GM12878 (cell line): ENCODE data around the gene RBM8A. TPM values are rescaled to one million over a fixed set of nuclear protein-coding genes. Genes with fewer than 3 reads are reported as not detected.

Source experiments
- ATAC-seq: fragments of 200-7000 bp; cut with Tn5 transposase; 3 replicates; pipeline ENCODE4 v1.9.1; 2020; ENCODE audit warnings: mild to moderate bottlenecking, moderate library complexity
- BruUV-seq: library from RNA; stranded (reverse); fragments of 400-500 nt; replicated peaks from 2 replicates; lab custom pipeline; 2021; lab: Mats Ljungman, UMichigan
- CTCF ChIA-PET: fragments of 300-600 bp; sonication (Branson Sonifier 250); formaldehyde crosslinking; extraction: SDS; loops from one replicate; lab custom pipeline; 2021; ENCODE audit warnings: inconsistent platforms; lab: Yijun Ruan, JAX
- POLR2A ChIA-PET: fragments of 350-600 bp; formaldehyde crosslinking; extraction: SDS; loops from one replicate; lab custom pipeline; 2021; ENCODE audit warnings: inconsistent platforms; lab: Charles Lee
- RAD21 ChIA-PET: fragments of 300-600 bp; sonication (Branson Sonifier 250); formaldehyde crosslinking; loops from one replicate; lab custom pipeline; 2023; ENCODE audit warnings: antibody characterized with exemption; ENCODE audit not compliant: unreplicated experiment; lab: Charles Lee
- SMC1A ChIA-PET: fragments of 300-600 bp; sonication (Branson Sonifier 250); formaldehyde crosslinking; loops from one replicate; lab custom pipeline; 2023; ENCODE audit not compliant: unreplicated experiment, uncharacterized antibody; lab: Charles Lee
- DNase-seq: peaks from one replicate; pipeline ENCODE4 v3.0.0-alpha.2; 2011; ENCODE audit warnings: low read depth, low spot score
- FAIRE-seq: peaks from 3 replicates; lab custom pipeline; 2011; peaks lifted over from hg19 to GRCh38; lab: Jason Lieb, UNC
- H2AFZ ChIP-seq: 2 replicates; pipeline ENCODE4 v1.6.0; 2011; ENCODE audit warnings: low read depth, low read length, control low read depth; ENCODE audit not compliant: control insufficient read depth
- H3K27ac ChIP-seq: 2 replicates; pipeline ENCODE4 v1.5.1; 2011; ENCODE audit warnings: control low read depth; ENCODE audit not compliant: control insufficient read depth, insufficient read depth
- H3K27me3 ChIP-seq, 2 experiments: replicated peaks in 1 of 2; 2 replicates each; pipeline versions ENCODE4 v1.6.0 to v1.6.1; 2011; ENCODE audit warnings: low read length in 1 of 2; ENCODE audit not compliant: control insufficient read depth in 2 of 2, insufficient read depth in 2 of 2
- H3K36me3 ChIP-seq, 2 experiments: 2 replicates each; pipeline ENCODE4 v1.5.1; 2011; ENCODE audit warnings: low read length in 1 of 2; ENCODE audit not compliant: control insufficient read depth in 2 of 2, insufficient read depth in 2 of 2
- H3K4me1 ChIP-seq: 2 replicates; pipeline ENCODE4 v1.6.1; 2011; ENCODE audit warnings: mild to moderate bottlenecking, low read length, moderate library complexity, mixed read lengths; ENCODE audit not compliant: control insufficient read depth, insufficient read depth
- H3K4me2 ChIP-seq: 2 replicates; pipeline ENCODE4 v1.6.0; 2011; ENCODE audit warnings: control low read depth; ENCODE audit not compliant: control insufficient read depth, insufficient read depth
- H3K4me3 ChIP-seq: fragments of 200-600 bp; sonication (generic); 2 replicates; pipeline ENCODE4 v1.5.1; 2016
- H3K79me2 ChIP-seq: 2 replicates; pipeline ENCODE4 v1.6.0; 2011; ENCODE audit warnings: low read length; ENCODE audit not compliant: control insufficient read depth, insufficient read depth
- H3K9ac ChIP-seq: 2 replicates; pipeline ENCODE4 v1.8.0; 2011; ENCODE audit warnings: low read length, control low read depth, mixed read lengths; ENCODE audit not compliant: control insufficient read depth, insufficient read depth
- H3K9me3 ChIP-seq: replicated peaks from 3 replicates; pipeline ENCODE4 v1.5.1; 2011; ENCODE audit warnings: mild to moderate bottlenecking, low read length; ENCODE audit not compliant: control insufficient read depth, insufficient read depth
- H4K20me1 ChIP-seq: 2 replicates; pipeline ENCODE4 v1.6.0; 2011; ENCODE audit not compliant: control insufficient read depth, insufficient read depth
- BACH1 ChIP-seq: fragments of 450-650 bp; IDR thresholded peaks from 2 replicates; pipeline ENCODE4 v1.6.1; 2017; ENCODE audit warnings: mild to moderate bottlenecking, borderline replicate concordance
- CBX3 ChIP-seq: fragments of 200-600 bp; sonication (generic); IDR thresholded peaks from 2 replicates; pipeline ENCODE4 v1.6.1; 2016; ENCODE audit warnings: low read depth, borderline replicate concordance
- E2F4 ChIP-seq: IDR thresholded peaks from 2 replicates; pipeline ENCODE4 v1.6.1; 2012; ENCODE audit warnings: low read depth, low read length, improper control_type of control experiment
- EED ChIP-seq: sonication (generic); IDR thresholded peaks from 2 replicates; pipeline ENCODE4 v1.6.1; 2016; ENCODE audit warnings: antibody characterized with exemption, low read depth
- EP300 ChIP-seq, 2 experiments: fragments of 150-350 bp in 1 of 2; IDR thresholded peaks; 2 replicates each; pipeline ENCODE4 v1.6.1; 2011 to 2012; ENCODE audit warnings: low read depth in 2 of 2, low read length in 2 of 2, borderline replicate concordance in 1 of 2, improper control_type of control experiment in 1 of 2, inconsistent platforms in 1 of 2; ENCODE audit not compliant: control insufficient read depth in 1 of 2
- HCFC1 ChIP-seq: fragments of 150-350 bp; IDR thresholded peaks from 2 replicates; pipeline ENCODE4 v1.6.1; 2014; ENCODE audit warnings: low read length
- IKZF1 ChIP-seq: fragments of 450-650 bp; conservative IDR thresholded peaks from 2 replicates; pipeline ENCODE4 v1.6.1; 2017; ENCODE audit warnings: antibody characterized with exemption, mild to moderate bottlenecking
- NKRF ChIP-seq: fragments of 450-650 bp; conservative IDR thresholded peaks from 2 replicates; pipeline ENCODE4 v1.6.1; 2017; ENCODE audit warnings: mild to moderate bottlenecking, moderate library complexity
- SIN3A ChIP-seq: IDR thresholded peaks from 2 replicates; pipeline ENCODE4 v1.6.1; 2012; ENCODE audit warnings: low read depth, low read length, improper control_type of control experiment
- SUZ12 ChIP-seq: fragments of 200-600 bp; sonication (generic); IDR thresholded peaks from one replicate; pipeline ENCODE4 v1.6.1; 2018; ENCODE audit warnings: antibody characterized with exemption, mild to moderate bottlenecking; ENCODE audit not compliant: unreplicated experiment
- TCF12 ChIP-seq: IDR thresholded peaks from 2 replicates; pipeline ENCODE4 v1.6.1; 2011; ENCODE audit warnings: low read depth, mild to moderate bottlenecking, low read length
- WGBS: methylation state at CpG from one replicate; pipeline ENCODE4 v1.1.6; 2016; ENCODE audit warnings: low lambda C conversion rate; ENCODE audit not compliant: insufficient replicate concordance, insufficient coverage; ENCODE audit errors: missing lambda C conversion rate; 5-methylcytosine and 5-hydroxymethylcytosine counted together
- in situ Hi-C: fragments of 300-500 bp; cut with MboI; formaldehyde crosslinking; loops from 9 replicates; pipeline ENCODE4 v1.14.3; 2018; ENCODE audit warnings: mixed read lengths
- intact Hi-C: fragments of 100-400 bp; cut with micrococcal nuclease; formaldehyde crosslinking; loops from one replicate; pipeline ENCODE4 v1.14.2; 2022; ENCODE audit not compliant: unreplicated experiment
- polyA plus RNA-seq, 11 experiments: library from polyadenylated mRNA; depleted of rRNA in 4 of 11; unstranded in 6 of 11; stranded (reverse) in 5 of 11; fragments of >200 nt; fragmentation: Nextera tagmentation in 4 of 11; fragmentation: Illumina TruSeq in 1 of 11; extraction: Ambion mirVana in 4 of 11; extraction: Trizol in 1 of 11; gene quantifications; 1 replicate in 1 of 11; 2 replicates in 10 of 11; pipeline versions ENCODE4 v1.2.1 to v1.2.3, GENCODE V29; 2011 to 2016; ENCODE audit warnings: inconsistent platforms in 2 of 11, missing spikeins in 2 of 11, low read depth in 1 of 11
- total RNA-seq, 4 experiments: library from RNA; depleted of rRNA in 3 of 4; stranded (reverse); fragments of >200 nt in 3 of 4; fragmentation: Illumina TruSeq in 1 of 4; extraction: Trizol in 1 of 4; gene quantifications; 2 replicates each; pipeline versions ENCODE4 v1.2.1 to v1.2.3, GENCODE V29; 2013 to 2021

Gene RBM8A
- total and polyA plus RNA-seq, 10 of the 15 experiments (the other 5 are each of a cell fraction or from before 2014, with no cell fraction given) = 110 to 1,248 (median 248) TPM

- DNase-seq (no peak), FAIRE-seq (no peak), ATAC-seq (no peak)
- intact Hi-C loops = loop anchor here (1.0 to 2.0 kb wide), 3 partner anchors 18 to 36 kb away; partner anchors contain the start of gene LIX1L
- no peak overlapping the region for H3K4me2 ChIP-seq
- H3K36me3 ChIP-seq = no peaks in the 10 kb centered on the region
- H3K79me2 ChIP-seq = no peaks in the 10 kb centered on the region
- ChIA-PET CTCF (interaction anchor here (0.7 to 9.4 kb wide), 21 partner anchors 9 to 131 kb away, joined by 3 to 361 read pairs (median 7); partner anchors contain the start of genes ANKRD34A, LIX1L, NUDT17 and PEX11B), RAD21 (interaction anchor here (0.7 to 7.9 kb wide), 13 partner anchors 12 to 184 kb away, joined by 3 to 136 read pairs (median 8); partner anchors contain the start of genes ANKRD34A, LIX1L, NUDT17 and PEX11B)
- H3K27ac ChIP-seq = no peak overlapping the region
- no peak overlapping the region for H3K9ac ChIP-seq
- in situ Hi-C loops = no loop called here
- WGBS = 62% methylated on average over 5 of the region's 5 CpGs
- no peaks in the 10 kb centered on the region for H3K9me3 ChIP-seq
- H3K4me3 ChIP-seq = no peak overlapping the region
- no peaks in the 10 kb centered on the region for H4K20me1 ChIP-seq
- no peaks in the 10 kb centered on the region for H3K27me3 ChIP-seq
- H3K4me1 ChIP-seq = peaks cover 44% of the 10 kb centered on the region
- H2AFZ ChIP-seq = peak overlapping the region; percentile 58; the same call in 1 of the 2 replicates
- no TSS peak for BruUV-seq
- no peak for TF ChIP-seq BACH1
- TF ChIP-seq HCFC1 = no peak
- TF ChIP-seq SIN3A = no peak
- no peak for TF ChIP-seq CBX3
- no peak for TF ChIP-seq SUZ12
- TF ChIP-seq EED = no peak
- TF ChIP-seq IKZF1 = no peak
- TF ChIP-seq EP300 (IDR thresholded peaks at IDR 0.05; ENCODE audit: borderline replicate concordance in 1 of 2, control insufficient read depth in 1 of 2, low read depth in 2 of 2, low read length in 2 of 2) = no peak
- TF ChIP-seq E2F4 = no peak
- no peak for TF ChIP-seq TCF12
- no peak for TF ChIP-seq NKRF
- TF ChIP-seq, all 136 proteins: peak for 0
- SMC1A ChIA-PET = interaction anchor here (0.7 to 10.9 kb wide), 15 partner anchors 12 to 132 kb away, joined by 3 to 244 read pairs (median 20); partner anchors contain the start of genes ANKRD34A, LIX1L, NUDT17 and PIAS3
- POLR2A ChIA-PET = interaction anchor here (0.7 to 6.5 kb wide), 9 partner anchors 8 to 55 kb away, joined by 3 to 102 read pairs (median 8); partner anchors contain the start of genes ANKRD34A, POLR3GL and TXNIP
Measured at GRCh38 chr1:145977016-145977415, 49.7 kb upstream of the RBM8A start.
